Endothelial cell of umbilical vein (primary cell): ENCODE measurements around the gene TFAP2A. TPM values are rescaled to one million over a fixed set of nuclear protein-coding genes. Genes with fewer than 3 reads are reported as not detected.

Experiments
- BruUV-seq: library from RNA; stranded (reverse); fragments of 400-500 nt; replicated peaks from 2 replicates; lab custom pipeline; 2021; lab: Mats Ljungman, UMichigan
- CTCF ChIA-PET: fragments of 300-600, 350-600 bp; sonication (Branson Sonifier 250); formaldehyde crosslinking; loops from one replicate; lab custom pipeline; 2021; ENCODE audit warnings: antibody characterized with exemption, inconsistent platforms; lab: Charles Lee
- POLR2A ChIA-PET: fragments of 300-600, 350-600 bp; sonication (Branson Sonifier 250); formaldehyde crosslinking; loops from one replicate; lab custom pipeline; 2021; ENCODE audit warnings: antibody characterized with exemption, inconsistent platforms; lab: Charles Lee
- DNase-seq: peaks from one replicate; pipeline ENCODE4 v3.0.0-alpha.2; 2011; ENCODE audit warnings: low read depth, low spot score
- FAIRE-seq: peaks from 2 replicates; lab custom pipeline; 2011; peaks lifted over from hg19 to GRCh38; lab: Jason Lieb, UNC
- H2AFZ ChIP-seq: 2 replicates; pipeline ENCODE4 v1.6.0; 2012; ENCODE audit warnings: low read depth, low read length, control low read depth, inconsistent platforms
- H3K27ac ChIP-seq: 2 replicates; pipeline ENCODE4 v1.5.1; 2011; ENCODE audit warnings: low read depth, mild to moderate bottlenecking, control low read depth, low read length, moderate library complexity; ENCODE audit not compliant: insufficient read depth
- H3K27me3 ChIP-seq, 2 experiments: 2 replicates each; pipeline versions ENCODE4 v1.6.0 to v1.6.1; 2011; ENCODE audit warnings: low read length in 2 of 2, mixed read lengths in 1 of 2; ENCODE audit not compliant: control insufficient read depth in 2 of 2, insufficient read depth in 2 of 2
- H3K36me3 ChIP-seq, 2 experiments: 2 replicates in 1 of 2; 3 replicates in 1 of 2; pipeline ENCODE4 v1.5.1; 2011; ENCODE audit warnings: low read length in 2 of 2, mild to moderate bottlenecking in 1 of 2, moderate library complexity in 1 of 2; ENCODE audit not compliant: control insufficient read depth in 2 of 2, insufficient read depth in 2 of 2; ENCODE audit errors: extremely low read depth in 1 of 2
- H3K4me1 ChIP-seq: 3 replicates; pipeline ENCODE4 v1.5.1; 2011; ENCODE audit warnings: mild to moderate bottlenecking, low read length; ENCODE audit not compliant: control insufficient read depth, insufficient read depth; ENCODE audit errors: extremely low read depth
- H3K4me2 ChIP-seq: 2 replicates; pipeline ENCODE4 v1.6.1; 2011; ENCODE audit warnings: low read length, control low read depth, mixed read lengths; ENCODE audit not compliant: insufficient read depth
- H3K4me3 ChIP-seq, 3 experiments: fragments of 200-600 bp in 1 of 3; sonication (generic), shearing (Covaris generic) in 1 of 3; replicated peaks in 1 of 3; 2 replicates each; pipeline ENCODE4 v1.5.1; 2011 to 2016; ENCODE audit warnings: control low read depth in 3 of 3, low read length in 3 of 3, mild to moderate bottlenecking in 2 of 3, inconsistent platforms in 1 of 3, low read depth in 1 of 3, moderate library complexity in 1 of 3; ENCODE audit not compliant: insufficient read depth in 1 of 3
- H3K79me2 ChIP-seq: 2 replicates; pipeline ENCODE4 v1.6.0; 2012; ENCODE audit warnings: low read length, inconsistent platforms; ENCODE audit not compliant: control insufficient read depth, insufficient read depth
- H3K9ac ChIP-seq: replicated peaks from 2 replicates; pipeline ENCODE3; 2011; ENCODE audit warnings: low read length, control low read depth; ENCODE audit not compliant: insufficient read depth; ENCODE audit errors: extremely low read depth
- H3K9me1 ChIP-seq: replicated peaks from 3 replicates; pipeline ENCODE4 v1.6.0; 2011; ENCODE audit warnings: mild to moderate bottlenecking, low read length; ENCODE audit not compliant: control insufficient read depth, insufficient read depth; ENCODE audit errors: extremely low read depth
- H3K9me3 ChIP-seq: replicated peaks from 2 replicates; pipeline ENCODE4 v1.5.1; 2012; ENCODE audit warnings: low read length, inconsistent platforms; ENCODE audit not compliant: control insufficient read depth, insufficient read depth
- H4K20me1 ChIP-seq: replicated peaks from 2 replicates; pipeline ENCODE3; 2011; ENCODE audit warnings: mild to moderate bottlenecking, low read length; ENCODE audit not compliant: control insufficient read depth, insufficient read depth; ENCODE audit errors: extremely low read depth
- EZH2 ChIP-seq: IDR thresholded peaks from 2 replicates; pipeline ENCODE4 v1.6.1; 2012; ENCODE audit warnings: borderline replicate concordance, low read depth, mild to moderate bottlenecking, moderate library complexity, low read length, inconsistent platforms; ENCODE audit not compliant: severe bottlenecking
- FOS ChIP-seq: IDR thresholded peaks from 2 replicates; pipeline ENCODE4 v1.6.1; 2011; ENCODE audit warnings: mild to moderate bottlenecking, low read length, moderate library complexity, borderline replicate concordance; ENCODE audit not compliant: insufficient read depth
- GATA2 ChIP-seq: IDR thresholded peaks from 2 replicates; pipeline ENCODE4 v1.7.0; 2011; ENCODE audit warnings: low read depth, mild to moderate bottlenecking, moderate library complexity, mixed read lengths, low read length; ENCODE audit not compliant: insufficient read length, insufficient read depth
- JUN ChIP-seq: IDR thresholded peaks from 2 replicates; pipeline ENCODE4 v1.6.1; 2011; ENCODE audit warnings: borderline replicate concordance, low read depth; ENCODE audit not compliant: insufficient read length, insufficient read depth
- MAX ChIP-seq: IDR thresholded peaks from 2 replicates; pipeline ENCODE4 v1.6.1; 2011; ENCODE audit not compliant: insufficient read depth, insufficient read length
- MYC ChIP-seq: IDR thresholded peaks from one replicate; pipeline ENCODE4 v1.6.1; 2011; ENCODE audit warnings: mild to moderate bottlenecking, low read depth, low read length
- POLR2A ChIP-seq: IDR thresholded peaks from 2 replicates; pipeline ENCODE4 v1.6.1; 2012; ENCODE audit warnings: low read depth, mild to moderate bottlenecking, control low read depth, low read length
- POLR2AphosphoS5 ChIP-seq: IDR thresholded peaks from 2 replicates; pipeline ENCODE4 v1.6.1; 2012; ENCODE audit warnings: low read depth, mild to moderate bottlenecking, control low read depth, low read length, moderate library complexity; ENCODE audit not compliant: insufficient read depth
- dilution Hi-C: fragments of 300-500 bp; cut with MboI; formaldehyde crosslinking; loops from one replicate; pipeline ENCODE4 v1.15.0; 2019; ENCODE audit warnings: low sequenced_read_pairs; ENCODE audit not compliant: extremely low pct_ligation_motif_present
- intact Hi-C: fragments of 100-400 bp; cut with micrococcal nuclease; formaldehyde crosslinking; loops from one replicate; pipeline ENCODE4 v1.10.0; 2022
- polyA plus RNA-seq, 4 experiments: library from polyadenylated mRNA; depleted of rRNA in 3 of 4; stranded (reverse) in 3 of 4; unstranded in 1 of 4; fragments of >200 nt; gene quantifications; 2 replicates each; pipeline versions ENCODE4 v1.2.1 to v1.2.3, GENCODE V29; 2011 to 2012; ENCODE audit warnings: missing spikeins in 1 of 4
- total RNA-seq: library from RNA; stranded (reverse); gene quantifications from 2 replicates; pipeline ENCODE4 v1.2.3, GENCODE V29; 2021
- TF ChIP-seq, protein P1 (sequence below), 2 donors: IDR thresholded peaks; 1 replicate in 1 of 2; 2 replicates in 1 of 2; pipeline ENCODE4 v1.5.1; 2011; ENCODE audit warnings: low read length in 2 of 2, mild to moderate bottlenecking in 2 of 2, moderate library complexity in 2 of 2, control low read depth in 1 of 2, inconsistent platforms in 1 of 2, low read depth in 1 of 2; ENCODE audit not compliant: insufficient read depth in 1 of 2; ENCODE audit errors: extremely low read depth in 1 of 2

Gene TFAP2A
- total and polyA plus RNA-seq, 2 donors (not counting 3 experiments of a cell fraction or from before 2014, with no cell fraction given) = 0.06 TPM; not detected in 1

DNA sequence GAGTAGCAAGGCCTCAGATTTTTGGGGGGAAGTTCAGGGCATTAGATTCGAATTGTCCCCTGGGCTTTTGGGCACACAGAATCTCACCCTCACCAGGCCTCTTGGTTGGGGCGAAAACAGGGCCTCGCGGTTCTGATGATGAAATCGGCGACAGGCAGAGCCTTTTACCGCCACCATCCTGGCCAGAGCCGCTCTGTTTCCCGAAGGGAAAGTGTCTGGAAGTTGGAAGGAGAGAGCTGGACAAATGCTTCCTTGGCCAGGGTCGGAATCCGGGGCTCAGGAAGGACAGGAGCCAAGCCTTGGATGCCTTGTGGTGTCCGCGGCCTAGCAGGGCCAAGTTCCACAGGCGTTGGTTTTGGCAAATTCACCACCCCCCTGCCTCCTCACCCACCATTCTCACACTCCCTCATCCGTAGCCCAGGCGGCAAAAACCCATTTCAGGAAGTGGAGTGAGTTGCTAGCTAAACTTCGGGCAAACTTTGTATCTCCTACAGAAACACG lies 3.5 kb upstream of the TFAP2A start:
- BruUV-seq = no TSS peak
- Histone ChIP-seq H3K9ac (no peak overlapping the region), H3K36me3 (no peaks in the 10 kb centered on the region), H3K4me1 (no peaks in the 10 kb centered on the region), H4K20me1 (no peaks in the 10 kb centered on the region), H3K4me2 (no peak overlapping the region), H3K4me3 (no peak overlapping the region), H3K79me2 (no peaks in the 10 kb centered on the region), H3K27ac (no peak overlapping the region), H3K9me3 (no peaks in the 10 kb centered on the region), H2AFZ (no peak overlapping the region), H3K27me3 (peaks cover 96 to 99% of the 10 kb centered on the region in 2 experiments), H3K9me1 (no peaks in the 10 kb centered on the region)
- FAIRE-seq = no peak
- TF ChIP-seq GATA2 (no peak), MAX (no peak), EZH2 (no peak), FOS (no peak), MYC (no peak), POLR2AphosphoS5 (no peak), JUN (no peak), POLR2A (no peak)
- TF ChIP-seq, protein P1, sequence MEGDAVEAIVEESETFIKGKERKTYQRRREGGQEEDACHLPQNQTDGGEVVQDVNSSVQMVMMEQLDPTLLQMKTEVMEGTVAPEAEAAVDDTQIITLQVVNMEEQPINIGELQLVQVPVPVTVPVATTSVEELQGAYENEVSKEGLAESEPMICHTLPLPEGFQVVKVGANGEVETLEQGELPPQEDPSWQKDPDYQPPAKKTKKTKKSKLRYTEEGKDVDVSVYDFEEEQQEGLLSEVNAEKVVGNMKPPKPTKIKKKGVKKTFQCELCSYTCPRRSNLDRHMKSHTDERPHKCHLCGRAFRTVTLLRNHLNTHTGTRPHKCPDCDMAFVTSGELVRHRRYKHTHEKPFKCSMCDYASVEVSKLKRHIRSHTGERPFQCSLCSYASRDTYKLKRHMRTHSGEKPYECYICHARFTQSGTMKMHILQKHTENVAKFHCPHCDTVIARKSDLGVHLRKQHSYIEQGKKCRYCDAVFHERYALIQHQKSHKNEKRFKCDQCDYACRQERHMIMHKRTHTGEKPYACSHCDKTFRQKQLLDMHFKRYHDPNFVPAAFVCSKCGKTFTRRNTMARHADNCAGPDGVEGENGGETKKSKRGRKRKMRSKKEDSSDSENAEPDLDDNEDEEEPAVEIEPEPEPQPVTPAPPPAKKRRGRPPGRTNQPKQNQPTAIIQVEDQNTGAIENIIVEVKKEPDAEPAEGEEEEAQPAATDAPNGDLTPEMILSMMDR (IDR thresholded peaks at IDR 0.05; ENCODE audit: extremely low read depth in 1 of 2, insufficient read depth in 1 of 2, low read depth in 1 of 2, low read length in 2 of 2) = no peak
- ChIA-PET CTCF (interaction anchor here (1.1 to 1.3 kb wide), 3 partner anchors 11 to 1435 kb away, joined by 3 to 4 read pairs (median 4); no protein-coding TSS in a partner anchor), POLR2A (no interaction called here)
- dilution Hi-C loops (no loop called here), intact Hi-C loops (no loop called here)
- DNase-seq = no peak
